HG03460 (cell line): ENCODE measurements around the gene FXYD3.

Source experiments
- ATAC-seq: cut with Tn5 transposase; IDR thresholded peaks from one replicate; pipeline ENCODE4 v1.9.1; 2021; ENCODE audit not compliant: unreplicated experiment

FXYD3 gene

GRCh38 chr19:35105411-35106290, 10.0 kb upstream of the FXYD3 start:
- ATAC-seq = no peak

- no peak for ATAC-seq
These were observed 9.4 kb upstream of the FXYD3 start for GRCh38 chr19:35106291-35106583.

- ATAC-seq = no peak
These were observed 8.6 kb upstream of the FXYD3 start for GRCh38 chr19:35106898-35107541.

- no peak for ATAC-seq
These were observed 8.1 kb upstream of the FXYD3 start for GRCh38 chr19:35107545-35107944.

- ATAC-seq = no peak
These were observed 6.9 kb upstream of the FXYD3 start for GRCh38 chr19:35108730-35109129.

GRCh38 chr19:35109395-35110112, 6.1 kb upstream of the FXYD3 start:
- no peak for ATAC-seq

- no peak for ATAC-seq
These were observed 4.6 kb upstream of the FXYD3 start for GRCh38 chr19:35110974-35111373.

- ATAC-seq = no peak
These were observed 2.5 kb upstream of the FXYD3 start for GRCh38 chr19:35112995-35113688.

GRCh38 chr19:35114353-35115176, 1.1 kb upstream of the FXYD3 start:
- ATAC-seq = no peak

- no peak for ATAC-seq
These were observed 614 bp downstream of the FXYD3 start for GRCh38 chr19:35116072-35116801.

GRCh38 chr19:35117116-35117515, 1.5 kb downstream of the FXYD3 start:
- no peak for ATAC-seq

- ATAC-seq = no peak
These were observed 2.2 kb downstream of the FXYD3 start for GRCh38 chr19:35117799-35118198.

GRCh38 chr19:35118268-35119020, 2.8 kb downstream of the FXYD3 start:
- no peak for ATAC-seq

GRCh38 chr19:35119091-35119490, 3.5 kb downstream of the FXYD3 start:
- ATAC-seq = no peak

GRCh38 chr19:35119578-35120155, 4.0 kb downstream of the FXYD3 start:
- no peak for ATAC-seq

- ATAC-seq = no peak
These were observed 4.9 kb downstream of the FXYD3 start for GRCh38 chr19:35120492-35120891.

GRCh38 chr19:35120898-35121297, 5.3 kb downstream of the FXYD3 start:
- ATAC-seq = no peak

GRCh38 chr19:35122687-35123551, 7.3 kb downstream of the FXYD3 start:
- ATAC-seq = no peak
